PFSK-1 (cell line): Measurements from ENCODE around the gene OR1S2.

ENCODE experiments used
- FOXP2 ChIP-seq: optimal IDR thresholded peaks from 2 replicates; pipeline ENCODE3; 2011; ENCODE audit warnings: borderline replicate concordance, control low read depth, inconsistent platforms; ENCODE audit not compliant: insufficient read depth; ENCODE audit errors: extremely low read length, extremely low read depth
- POLR2AphosphoS5 ChIP-seq: IDR thresholded peaks from 2 replicates; pipeline ENCODE4 v1.6.1; 2012; ENCODE audit warnings: low read depth, mild to moderate bottlenecking, control low read depth, low read length, moderate library complexity
- REST ChIP-seq, 2 experiments: IDR thresholded peaks; 2 replicates each; pipeline versions ENCODE4 v1.6.1 to v1.8.0; 2011 to 2012; ENCODE audit warnings: low read depth in 2 of 2, low read length in 2 of 2, control low read depth in 1 of 2, inconsistent platforms in 1 of 2, mild to moderate bottlenecking in 1 of 2, moderate library complexity in 1 of 2; ENCODE audit not compliant: insufficient read depth in 1 of 2
- SIN3A ChIP-seq: IDR thresholded peaks from 2 replicates; pipeline ENCODE4 v1.6.1; 2012; ENCODE audit warnings: mild to moderate bottlenecking, low read length, moderate library complexity, borderline replicate concordance; ENCODE audit not compliant: insufficient read depth
- TAF1 ChIP-seq: IDR thresholded peaks from 2 replicates; pipeline ENCODE4 v1.6.1; 2012; ENCODE audit warnings: low read length, control low read depth, borderline replicate concordance; ENCODE audit not compliant: insufficient read depth

Gene OR1S2

GRCh38 chr11:58165504-58166106 lies 38.3 kb downstream of the OR1S2 start:
- no peak for TF ChIP-seq TAF1
- TF ChIP-seq REST (IDR thresholded peaks at IDR 0.05; ENCODE audit: insufficient read depth in 1 of 2, low read depth in 2 of 2, low read length in 2 of 2) = no peak
- no peak for TF ChIP-seq POLR2AphosphoS5
- TF ChIP-seq SIN3A = no peak
- TF ChIP-seq FOXP2 = no peak

GRCh38 chr11:58164990-58165389 lies 39.0 kb downstream of the OR1S2 start:
- TF ChIP-seq SIN3A (no peak), POLR2AphosphoS5 (no peak), TAF1 (no peak), FOXP2 (no peak), REST (IDR thresholded peaks at IDR 0.05; ENCODE audit: insufficient read depth in 1 of 2, low read depth in 2 of 2, low read length in 2 of 2) (no peak)

GRCh38 chr11:58164389-58164788 lies 39.6 kb downstream of the OR1S2 start:
- no peak for TF ChIP-seq FOXP2
- TF ChIP-seq REST (IDR thresholded peaks at IDR 0.05; ENCODE audit: insufficient read depth in 1 of 2, low read depth in 2 of 2, low read length in 2 of 2) = no peak
- no peak for TF ChIP-seq SIN3A
- no peak for TF ChIP-seq POLR2AphosphoS5
- TF ChIP-seq TAF1 = no peak
